ENCODE measurements around the gene NBPF3.
"Not testable (repeated sequence)": the region's sequence is repeated elsewhere in the genome, so short reads cannot be mapped to it uniquely, and the experiment has no call there.

GRCh38 chr1:21453964-21454614 lies 14.2 kb downstream of the NBPF3 start:
- TF ChIP-seq CTCF (IDR thresholded peaks at IDR 0.05); SP1 (CRISPR knock-in tag; conservative IDR thresholded peaks at IDR 0.05); MYBL2 (CRISPR knock-in tag; IDR thresholded peaks at IDR 0.05): not testable (repeated sequence)

Measured in WTC11 (cell line).